SK-N-MC (cell line): Measurements from ENCODE around the gene SPTB.

ENCODE experiments used
- DNase-seq: peaks from one replicate; pipeline ENCODE4 v3.0.0-alpha.2; 2011; ENCODE audit warnings: low read depth, low spot score
- H3K27ac ChIP-seq: fragments of 200-600 bp; sonication (generic); 2 replicates; pipeline ENCODE4 v1.5.1; 2016; ENCODE audit warnings: mixed run types
- H3K36me3 ChIP-seq: fragments of 200-600 bp; sonication (generic); 2 replicates; pipeline ENCODE4 v1.6.1; 2017; ENCODE audit warnings: antibody characterized with exemption, low read length, mixed read lengths; ENCODE audit not compliant: insufficient read depth
- H3K4me3 ChIP-seq: fragments of 200-600 bp; sonication (generic); 2 replicates; pipeline ENCODE4 v1.5.1; 2016
- H3K9ac ChIP-seq: fragments of 200-600 bp; sonication (generic); 2 replicates; pipeline ENCODE4 v1.8.0; 2017; ENCODE audit warnings: mixed run types, mixed read lengths; ENCODE audit not compliant: insufficient read length
- H3K9me3 ChIP-seq: fragments of 200-600 bp; sonication (generic); 2 replicates; pipeline ENCODE4 v1.6.1; 2017; ENCODE audit warnings: low read depth, mild to moderate bottlenecking, antibody characterized with exemption, low read length, moderate library complexity, mixed read lengths
- EZH2 ChIP-seq: fragments of 200-600 bp; sonication (generic); IDR thresholded peaks from one replicate; pipeline ENCODE4 v1.6.1; 2017; ENCODE audit warnings: antibody characterized with exemption
- FOXP2 ChIP-seq: optimal IDR thresholded peaks from 2 replicates; pipeline ENCODE3; 2011; ENCODE audit warnings: mild to moderate bottlenecking, moderate library complexity; ENCODE audit not compliant: insufficient read depth; ENCODE audit errors: extremely low read length, control extremely low read depth
- POLR2AphosphoS5 ChIP-seq: IDR thresholded peaks from 2 replicates; pipeline ENCODE4 v1.6.1; 2012; ENCODE audit warnings: mild to moderate bottlenecking, low read depth, low read length, borderline replicate concordance

The SPTB gene

DNA sequence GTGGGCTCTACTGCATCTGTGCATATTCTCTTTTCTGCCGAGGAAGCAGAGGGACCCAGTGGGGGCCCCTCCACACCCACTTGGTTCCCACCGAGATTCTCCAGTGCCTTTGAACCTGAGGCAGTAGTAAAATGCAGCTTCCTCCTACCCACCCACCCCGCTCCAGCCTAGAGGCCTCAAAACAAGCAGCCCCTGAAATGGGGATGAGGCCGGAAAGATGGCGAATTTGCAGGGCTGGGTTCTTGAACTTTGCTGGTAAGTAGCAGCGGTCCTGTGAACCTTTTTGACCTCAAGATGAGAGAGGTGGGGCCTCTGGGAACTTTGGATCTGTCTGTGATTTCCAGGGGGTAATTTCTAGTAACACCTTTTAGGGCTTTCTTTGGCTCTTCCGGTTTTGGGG is 160.1 kb downstream of the SPTB start:
- no peak for DNase-seq
- TF ChIP-seq EZH2 (no peak), POLR2AphosphoS5 (no peak), FOXP2 (no peak)
- no peak overlapping the region for H3K9ac ChIP-seq
- no peak overlapping the region for H3K4me3 ChIP-seq
- H3K36me3 ChIP-seq: no peaks in the 10 kb centered on the region; the same call in 1 of the 2 replicates
- H3K9me3 ChIP-seq: no peaks in the 10 kb centered on the region
- H3K27ac ChIP-seq: no peak overlapping the region

GRCh38 chr14:64718762-64719161 is 160.9 kb downstream of the SPTB start:
- no peaks in the 10 kb centered on the region for H3K9me3 ChIP-seq
- H3K27ac ChIP-seq: no peak overlapping the region
- no peak for TF ChIP-seq EZH2
- no peak for TF ChIP-seq POLR2AphosphoS5
- TF ChIP-seq FOXP2: no peak
- H3K4me3 ChIP-seq: no peak overlapping the region
- no peak overlapping the region for H3K9ac ChIP-seq
- no peaks in the 10 kb centered on the region; the same call in 1 of the 2 replicates for H3K36me3 ChIP-seq
- no peak for DNase-seq

GRCh38 chr14:64717870-64718269 is 161.8 kb downstream of the SPTB start:
- no peak overlapping the region for H3K9ac ChIP-seq
- TF ChIP-seq FOXP2: no peak
- no peak for TF ChIP-seq POLR2AphosphoS5
- TF ChIP-seq EZH2: no peak
- DNase-seq: no peak
- H3K27ac ChIP-seq: no peak overlapping the region
- peaks cover 4% of the 10 kb centered on the region for H3K36me3 ChIP-seq
- no peak overlapping the region for H3K4me3 ChIP-seq
- H3K9me3 ChIP-seq: peaks cover 7% of the 10 kb centered on the region; the same call in 1 of the 2 replicates

DNA sequence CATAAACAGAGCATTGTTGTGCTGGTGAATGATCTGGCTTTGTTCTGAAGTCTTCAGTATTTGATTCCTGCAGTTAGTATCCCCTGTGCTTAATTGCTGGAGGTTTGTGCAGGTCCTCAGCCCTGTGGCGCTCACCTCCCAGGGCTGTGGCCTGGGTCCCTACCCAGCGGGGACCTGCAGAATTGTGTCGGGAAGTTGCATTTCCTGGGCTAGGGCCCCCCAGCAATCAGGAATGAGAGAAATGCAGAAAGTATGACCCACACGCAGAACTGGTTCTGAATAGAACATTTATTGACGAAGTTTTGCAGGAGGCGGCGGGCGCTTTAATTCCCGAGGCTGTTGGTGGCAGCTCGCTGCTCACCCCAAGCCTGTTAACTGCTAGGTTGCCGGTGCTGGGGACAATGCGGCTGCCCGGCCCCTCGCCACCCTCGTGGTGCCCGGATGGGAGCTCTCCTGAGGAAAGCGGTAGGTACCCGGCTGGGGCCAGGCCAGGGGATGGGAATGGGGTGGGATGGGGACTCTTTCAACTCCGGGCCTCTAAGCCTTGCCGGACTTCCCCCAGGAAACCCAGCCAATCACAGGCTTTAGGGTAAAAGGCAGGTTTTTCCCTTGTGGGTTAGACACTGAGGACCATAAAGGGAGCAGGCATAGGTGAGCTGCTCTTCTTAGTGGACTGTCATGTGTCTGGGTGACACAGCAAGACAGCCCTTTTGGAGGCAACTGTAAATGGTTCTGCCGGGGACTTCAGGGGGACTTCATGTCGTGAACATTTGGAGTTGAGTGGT is 163.9 kb downstream of the SPTB start:
- H3K9me3 ChIP-seq: peaks cover 9% of the 10 kb centered on the region; the same call in 1 of the 2 replicates
- no peak for TF ChIP-seq EZH2
- no peak for TF ChIP-seq FOXP2
- no peak for TF ChIP-seq POLR2AphosphoS5
- H3K27ac ChIP-seq: no peak overlapping the region
- DNase-seq: no peak
- no peak overlapping the region for H3K9ac ChIP-seq
- H3K36me3 ChIP-seq: peaks cover 4% of the 10 kb centered on the region
- no peak overlapping the region for H3K4me3 ChIP-seq

DNA sequence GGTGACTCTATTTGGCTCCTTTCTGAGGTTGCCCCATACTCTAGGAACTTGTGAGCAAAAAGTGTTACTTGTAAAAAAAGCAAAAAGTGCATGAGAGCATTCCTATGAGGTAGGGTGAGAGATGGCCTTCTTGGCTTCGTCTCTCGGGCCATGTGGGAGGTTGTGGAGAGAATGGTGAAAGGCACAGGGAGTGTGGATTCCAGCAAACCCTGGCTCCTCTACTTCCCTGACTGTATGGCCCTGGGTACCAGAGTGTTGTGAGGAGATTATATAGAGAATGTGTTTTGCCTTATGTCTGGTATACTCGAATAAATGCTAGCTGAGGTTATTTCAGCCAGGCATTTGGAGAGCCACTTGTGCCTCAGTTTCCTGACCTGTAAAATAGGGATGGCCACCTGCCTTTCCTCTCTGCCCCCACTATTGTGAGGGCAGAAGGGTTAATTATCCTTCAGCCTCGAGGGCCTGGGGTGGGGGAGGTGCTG is 164.5 kb downstream of the SPTB start:
- H3K27ac ChIP-seq: no peak overlapping the region
- H3K9ac ChIP-seq: no peak overlapping the region
- TF ChIP-seq POLR2AphosphoS5: no peak
- no peak for TF ChIP-seq FOXP2
- no peak for TF ChIP-seq EZH2
- no peak for DNase-seq
- H3K4me3 ChIP-seq: no peak overlapping the region
- peaks cover 4% of the 10 kb centered on the region for H3K36me3 ChIP-seq
- H3K9me3 ChIP-seq: peaks cover 9% of the 10 kb centered on the region; the same call in 1 of the 2 replicates

GRCh38 chr14:64714432-64715025 is 165.2 kb downstream of the SPTB start:
- DNase-seq: no peak
- TF ChIP-seq POLR2AphosphoS5: no peak
- TF ChIP-seq FOXP2: no peak
- TF ChIP-seq EZH2: no peak
- H3K36me3 ChIP-seq: peaks cover 4% of the 10 kb centered on the region
- H3K4me3 ChIP-seq: no peak overlapping the region
- H3K9ac ChIP-seq: no peak overlapping the region
- H3K27ac ChIP-seq: no peak overlapping the region
- peaks cover 9% of the 10 kb centered on the region; the same call in 1 of the 2 replicates for H3K9me3 ChIP-seq

GRCh38 chr14:64713677-64714076 is 166.0 kb downstream of the SPTB start:
- peaks cover 9% of the 10 kb centered on the region; the same call in 1 of the 2 replicates for H3K9me3 ChIP-seq
- H3K36me3 ChIP-seq: peaks cover 4% of the 10 kb centered on the region
- DNase-seq: no peak
- H3K9ac ChIP-seq: no peak overlapping the region
- TF ChIP-seq FOXP2: no peak
- TF ChIP-seq EZH2: no peak
- no peak for TF ChIP-seq POLR2AphosphoS5
- H3K4me3 ChIP-seq: no peak overlapping the region
- no peak overlapping the region for H3K27ac ChIP-seq

DNA sequence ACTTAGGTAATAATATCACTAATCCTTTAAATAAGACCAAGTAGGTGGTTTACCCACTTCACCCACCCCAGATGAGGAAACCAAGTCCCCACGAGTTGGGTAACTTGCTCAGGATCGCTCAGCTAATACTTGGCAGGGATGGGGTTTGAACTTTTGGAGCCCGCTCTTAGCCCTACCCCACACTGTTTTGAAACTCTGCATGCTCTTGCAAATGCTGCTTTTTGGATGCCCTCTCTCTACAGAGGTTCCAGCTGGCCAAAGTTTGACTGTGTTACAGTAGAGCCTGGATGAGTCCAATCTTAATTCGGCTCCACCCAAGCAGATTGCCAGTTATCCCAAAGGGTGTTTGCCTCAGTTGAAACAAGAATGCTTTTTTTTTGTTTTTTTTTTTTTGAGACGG is 168.7 kb downstream of the SPTB start:
- no peak for TF ChIP-seq EZH2
- no peak for TF ChIP-seq FOXP2
- no peak for TF ChIP-seq POLR2AphosphoS5
- no peak for DNase-seq
- Histone ChIP-seq H3K27ac (no peak overlapping the region), H3K36me3 (peaks cover 4% of the 10 kb centered on the region), H3K9me3 (peaks cover 9% of the 10 kb centered on the region; the same call in 1 of the 2 replicates), H3K4me3 (no peak overlapping the region), H3K9ac (no peak overlapping the region)
